Measurements from ENCODE around the gene ARL11. TPM values are rescaled to one million over a fixed set of nuclear protein-coding genes. Genes with fewer than 3 reads are reported as not detected.
A peak's percentile ranks its signal among the peaks of the same experiment; 100 is the strongest.

ARL11 gene
- total RNA-seq, 1 donor from 2014 or later, result 0.06 TPM

DNA sequence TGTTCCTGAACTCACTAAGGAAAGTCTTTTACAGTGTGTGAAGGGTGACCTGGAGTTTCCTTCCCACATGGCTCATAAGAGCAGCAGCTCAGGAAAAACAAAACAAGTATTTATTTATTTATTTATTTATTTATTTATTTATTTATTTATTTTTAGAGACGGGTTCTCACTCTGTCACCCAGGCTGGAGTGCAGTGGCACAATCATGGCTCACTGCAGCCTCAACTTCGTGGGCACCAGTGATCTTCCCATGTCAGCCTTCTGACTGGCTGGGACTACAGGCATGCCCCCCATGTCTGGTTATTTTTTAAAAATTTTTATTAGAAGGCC is 10.4 kb downstream of the ARL11 start:
- no peak for DNase-seq (ENCODE audit: low read depth)
- TF ChIP-seq, protein P1, sequence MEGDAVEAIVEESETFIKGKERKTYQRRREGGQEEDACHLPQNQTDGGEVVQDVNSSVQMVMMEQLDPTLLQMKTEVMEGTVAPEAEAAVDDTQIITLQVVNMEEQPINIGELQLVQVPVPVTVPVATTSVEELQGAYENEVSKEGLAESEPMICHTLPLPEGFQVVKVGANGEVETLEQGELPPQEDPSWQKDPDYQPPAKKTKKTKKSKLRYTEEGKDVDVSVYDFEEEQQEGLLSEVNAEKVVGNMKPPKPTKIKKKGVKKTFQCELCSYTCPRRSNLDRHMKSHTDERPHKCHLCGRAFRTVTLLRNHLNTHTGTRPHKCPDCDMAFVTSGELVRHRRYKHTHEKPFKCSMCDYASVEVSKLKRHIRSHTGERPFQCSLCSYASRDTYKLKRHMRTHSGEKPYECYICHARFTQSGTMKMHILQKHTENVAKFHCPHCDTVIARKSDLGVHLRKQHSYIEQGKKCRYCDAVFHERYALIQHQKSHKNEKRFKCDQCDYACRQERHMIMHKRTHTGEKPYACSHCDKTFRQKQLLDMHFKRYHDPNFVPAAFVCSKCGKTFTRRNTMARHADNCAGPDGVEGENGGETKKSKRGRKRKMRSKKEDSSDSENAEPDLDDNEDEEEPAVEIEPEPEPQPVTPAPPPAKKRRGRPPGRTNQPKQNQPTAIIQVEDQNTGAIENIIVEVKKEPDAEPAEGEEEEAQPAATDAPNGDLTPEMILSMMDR (conservative IDR thresholded peaks at IDR 0.05; ENCODE audit: low read depth, low read length), result no peak
- H3K4me3 ChIP-seq (ENCODE audit: low read depth, low read length), result no peak overlapping the region

DNA sequence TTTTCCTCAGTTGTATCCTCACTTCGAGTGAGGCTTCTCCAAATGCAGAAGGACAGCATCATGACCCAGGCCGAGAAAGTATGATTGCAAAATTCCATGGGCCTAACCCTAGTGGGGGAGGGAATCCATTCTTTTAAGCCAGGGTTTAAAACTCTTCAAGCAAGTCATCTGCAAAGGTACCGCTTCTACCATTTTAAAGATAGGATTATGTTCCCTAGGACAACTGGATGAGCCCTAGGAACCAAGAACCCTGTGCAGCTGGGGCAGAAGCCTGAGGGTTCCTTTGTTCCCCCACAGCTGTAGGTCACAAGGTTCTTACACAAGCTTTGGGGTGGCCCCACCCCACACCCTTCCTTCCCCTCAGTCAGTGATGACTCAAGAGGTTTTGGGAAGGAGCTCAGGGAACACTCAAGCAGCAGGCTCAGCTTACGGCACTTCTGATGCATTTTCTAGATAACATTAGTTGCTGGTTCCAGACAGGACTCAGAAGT is 13.5 kb downstream of the ARL11 start:
- TF ChIP-seq, protein P1 (conservative IDR thresholded peaks at IDR 0.05; ENCODE audit: low read depth, low read length), result no peak
- no peak for DNase-seq (ENCODE audit: low read depth)
- H3K4me3 ChIP-seq (ENCODE audit: low read depth, low read length), result no peak overlapping the region

DNA sequence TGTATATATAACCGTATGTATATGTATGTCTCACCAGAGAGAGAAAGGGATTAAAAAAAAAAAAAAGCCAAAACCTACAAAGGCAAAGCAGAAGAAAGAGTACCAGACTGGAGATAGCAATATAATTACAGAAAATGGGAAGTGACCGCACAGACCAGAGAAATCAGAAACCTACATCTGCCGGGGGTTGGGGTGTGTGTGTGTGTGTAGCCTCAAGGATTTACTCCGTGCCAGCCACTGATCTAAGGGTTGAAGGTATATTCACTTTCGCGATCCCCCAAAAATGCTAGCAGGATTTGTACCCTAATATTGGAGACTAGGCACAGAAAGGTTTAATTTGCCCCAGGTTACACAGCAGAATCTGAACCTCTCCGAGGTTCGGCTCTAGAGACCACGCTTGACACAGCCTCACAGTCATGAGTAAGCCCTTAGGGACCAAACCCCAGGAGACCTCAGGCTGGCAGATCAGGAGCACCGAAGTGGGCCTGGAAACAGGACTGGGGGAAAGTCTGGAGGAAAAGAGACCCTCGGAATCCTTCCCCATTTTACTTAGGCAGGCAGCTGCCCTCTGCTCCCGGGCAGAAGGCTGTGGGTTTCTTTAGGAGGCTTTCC is 14.8 kb downstream of the ARL11 start:
- TF ChIP-seq, protein P1 (conservative IDR thresholded peaks at IDR 0.05; ENCODE audit: low read depth, low read length), result no peak
- DNase-seq (ENCODE audit: low read depth), result no peak

DNA sequence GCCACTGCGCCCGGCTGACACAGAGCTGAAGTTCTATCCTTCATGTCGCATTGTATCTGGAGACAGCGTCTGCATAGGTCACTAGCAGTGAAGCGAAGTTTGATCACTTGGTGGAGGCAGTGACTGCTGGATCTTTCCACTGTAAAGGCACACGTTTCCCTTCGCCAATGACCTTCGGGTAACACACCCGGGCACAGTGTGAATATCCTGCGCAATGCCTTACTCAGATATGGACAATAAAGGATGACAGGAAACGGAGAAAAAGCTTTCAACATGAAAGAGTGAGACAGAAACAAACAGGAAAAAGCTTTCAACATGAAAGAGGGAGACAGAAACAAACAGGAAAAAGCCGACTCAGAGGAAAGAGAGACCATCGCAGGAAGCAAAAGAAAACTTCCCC is 17.1 kb downstream of the ARL11 start:
- no peak overlapping the region for H3K4me3 ChIP-seq (ENCODE audit: low read depth, low read length)
- no peak for DNase-seq (ENCODE audit: low read depth)
- TF ChIP-seq, protein P1 (conservative IDR thresholded peaks at IDR 0.05; ENCODE audit: low read depth, low read length), result no peak

More for the DNA sequence above, 14.8 kb downstream of the ARL11 start:
- H3K4me3 ChIP-seq (ENCODE audit: low read depth, low read length), result no peak overlapping the region

DNA sequence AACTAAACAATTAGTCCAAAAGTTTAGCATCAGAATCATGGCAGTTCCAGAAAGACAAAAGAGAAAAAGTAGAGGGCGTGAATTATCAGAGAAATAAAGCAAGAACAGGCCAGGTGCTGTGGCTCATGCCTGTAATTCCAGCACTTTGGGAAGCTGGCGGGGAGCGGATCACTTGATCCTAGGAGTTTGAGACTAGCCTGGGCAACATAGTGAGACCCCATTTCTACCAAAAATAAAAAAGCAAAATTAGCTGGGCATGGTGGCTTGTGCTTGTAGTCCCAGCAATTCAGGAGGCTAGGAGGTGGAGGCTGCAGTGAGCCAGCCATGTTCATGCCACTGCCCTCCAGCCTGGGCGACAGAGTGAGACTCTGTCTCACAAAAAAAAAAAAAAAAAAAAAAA is 18.4 kb downstream of the ARL11 start:
- no peak for DNase-seq (ENCODE audit: low read depth)
- no peak overlapping the region for H3K4me3 ChIP-seq (ENCODE audit: low read depth, low read length)
- TF ChIP-seq, protein P1 (conservative IDR thresholded peaks at IDR 0.05; ENCODE audit: low read depth, low read length), result no peak

DNA sequence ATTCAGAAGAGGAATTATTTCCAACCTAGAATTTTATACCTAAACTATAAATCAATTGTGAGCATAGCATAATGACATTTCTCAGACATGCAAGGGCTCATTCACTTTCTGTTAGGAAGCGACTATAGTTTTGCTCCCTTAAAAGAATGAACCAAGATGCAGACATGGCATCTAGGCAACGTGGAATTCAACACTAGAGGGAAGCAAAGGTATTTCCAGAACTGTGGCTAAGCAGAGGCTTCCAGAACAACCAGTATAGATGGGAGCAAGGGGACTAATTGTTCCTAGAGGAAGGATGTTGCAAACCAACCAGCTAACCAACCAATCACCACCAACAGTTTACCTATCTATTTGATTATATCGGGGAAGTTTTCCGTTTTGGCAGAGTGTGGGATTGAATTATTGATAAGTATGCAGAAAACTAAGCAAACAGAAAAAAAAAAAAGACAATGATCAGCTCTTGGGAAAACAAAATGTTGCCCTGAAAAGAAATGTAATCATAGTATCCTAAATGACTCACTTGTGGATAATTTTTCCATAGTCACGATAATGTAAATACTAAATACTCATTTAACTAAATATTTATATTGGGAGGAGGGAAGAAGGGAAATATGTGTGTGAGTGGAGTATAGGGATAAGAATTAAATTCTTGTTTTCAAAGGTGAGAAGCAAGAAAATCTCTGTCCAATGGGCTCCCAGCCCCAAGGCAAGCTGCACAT is 21.1 kb downstream of the ARL11 start:
- no peak overlapping the region for H3K4me3 ChIP-seq (ENCODE audit: low read depth, low read length)
- no peak for DNase-seq (ENCODE audit: low read depth)
- TF ChIP-seq, protein P1 (conservative IDR thresholded peaks at IDR 0.05; ENCODE audit: low read depth, low read length), result peak; percentile 52

DNA sequence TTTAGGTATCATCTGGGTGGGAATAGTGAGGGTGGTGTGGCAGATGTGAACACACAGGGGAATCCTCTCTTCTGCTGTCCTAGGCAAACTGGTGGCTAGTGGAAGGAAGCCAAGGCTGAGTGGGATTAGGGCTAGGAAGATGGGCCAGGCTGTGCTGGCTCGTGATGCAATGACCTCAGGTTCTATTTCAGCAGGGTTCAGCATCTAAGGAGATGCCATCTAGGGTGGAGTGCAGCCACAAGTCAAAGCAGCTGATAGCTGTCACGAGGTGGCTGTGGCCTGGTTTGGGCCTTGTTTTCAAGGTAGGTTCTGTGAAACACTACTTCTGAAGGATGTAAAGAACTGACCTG is 21.6 kb downstream of the ARL11 start:
- TF ChIP-seq, protein P1 (conservative IDR thresholded peaks at IDR 0.05; ENCODE audit: low read depth, low read length), result no peak
- no peak for DNase-seq (ENCODE audit: low read depth)
- no peak overlapping the region for H3K4me3 ChIP-seq (ENCODE audit: low read depth, low read length)

Data from epithelial cell of proximal tubule (primary cell).